C4-2B (cell line): ENCODE results near the gene IFT52.

Experiments used
- CTCF ChIP-seq: fragments of 450-650 bp; conservative IDR thresholded peaks from 2 replicates; pipeline ENCODE4 v1.5.1; 2017; ENCODE audit warnings: mild to moderate bottlenecking
- ZFX ChIP-seq: fragments of 450-650 bp; IDR thresholded peaks from 2 replicates; pipeline ENCODE4 v1.6.1; 2017

GRCh38 chr20:43543138-43543537 is 47.6 kb upstream of the IFT52 start:
- TF ChIP-seq CTCF (no peak), ZFX (no peak)
